GM13977 (cell line): ENCODE data around the gene CIB2.

Experiments
- DNase-seq: peaks from one replicate; pipeline ENCODE4 v3.0.0; 2012; ENCODE audit warnings: low spot score
- CTCF ChIP-seq: IDR thresholded peaks from 2 replicates; pipeline ENCODE4 v1.5.1; 2012; ENCODE audit warnings: mild to moderate bottlenecking, control low read depth; ENCODE audit not compliant: insufficient read depth; ENCODE audit errors: extremely low read depth, missing control alignments
- in situ Hi-C: fragments of 300-500 bp; cut with MboI; formaldehyde crosslinking; loops from one replicate; pipeline ENCODE4 v1.12.0; 2022; ENCODE audit warnings: low sequenced_read_pairs, low pct_unique_long_range_greater_than_20kb, mixed read lengths, inconsistent platforms; ENCODE audit not compliant: unreplicated experiment

CIB2 gene

GRCh38 chr15:78140292-78140691 is 9.0 kb upstream of the CIB2 start:
- no peak for DNase-seq
- in situ Hi-C loops = no loop called here
- no peak for TF ChIP-seq CTCF

DNA sequence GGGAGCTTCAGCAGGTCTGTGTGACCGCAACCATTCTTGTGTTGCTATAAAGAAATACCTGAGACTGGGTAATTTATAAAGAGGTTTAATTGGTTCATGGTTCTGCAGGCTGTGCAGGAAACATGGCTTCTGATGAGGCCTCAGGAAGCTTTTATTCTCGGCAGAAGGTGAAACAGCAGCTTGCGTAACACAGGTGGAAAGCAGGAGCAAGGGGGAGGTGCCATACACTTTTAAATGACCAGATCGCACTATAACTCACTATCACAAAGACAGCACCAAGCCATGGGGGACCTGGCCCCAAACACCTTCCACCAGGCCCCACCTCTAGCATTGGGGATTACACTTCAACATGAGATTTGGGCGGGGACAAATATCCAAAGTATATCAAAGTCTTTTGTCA is 8.3 kb upstream of the CIB2 start:
- in situ Hi-C loops = no loop called here
- DNase-seq = no peak
- TF ChIP-seq CTCF = no peak

DNA sequence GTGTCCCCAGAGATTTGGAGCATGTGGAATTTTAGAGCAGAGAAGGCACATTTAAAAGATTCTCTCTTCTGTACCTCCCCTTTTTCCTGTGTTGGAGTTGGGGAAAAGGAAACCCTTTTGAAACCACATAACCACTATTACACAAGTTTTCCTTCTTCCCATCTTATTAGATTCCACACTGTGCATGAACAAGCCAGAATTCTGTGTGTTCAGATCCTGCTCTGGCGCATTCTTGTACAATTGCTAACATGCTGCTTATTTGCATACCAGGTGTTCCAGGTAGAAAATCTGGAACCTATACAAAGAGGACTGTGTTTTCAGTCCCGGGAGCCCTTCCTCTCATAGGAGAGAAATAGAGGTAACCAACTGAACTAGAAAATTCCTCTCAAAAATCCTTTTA is 2.6 kb upstream of the CIB2 start:
- TF ChIP-seq CTCF = no peak
- in situ Hi-C loops = loop anchor here (5.0 kb wide), 1 partner anchor 64 kb away; no protein-coding TSS in a partner anchor
- DNase-seq = no peak

DNA sequence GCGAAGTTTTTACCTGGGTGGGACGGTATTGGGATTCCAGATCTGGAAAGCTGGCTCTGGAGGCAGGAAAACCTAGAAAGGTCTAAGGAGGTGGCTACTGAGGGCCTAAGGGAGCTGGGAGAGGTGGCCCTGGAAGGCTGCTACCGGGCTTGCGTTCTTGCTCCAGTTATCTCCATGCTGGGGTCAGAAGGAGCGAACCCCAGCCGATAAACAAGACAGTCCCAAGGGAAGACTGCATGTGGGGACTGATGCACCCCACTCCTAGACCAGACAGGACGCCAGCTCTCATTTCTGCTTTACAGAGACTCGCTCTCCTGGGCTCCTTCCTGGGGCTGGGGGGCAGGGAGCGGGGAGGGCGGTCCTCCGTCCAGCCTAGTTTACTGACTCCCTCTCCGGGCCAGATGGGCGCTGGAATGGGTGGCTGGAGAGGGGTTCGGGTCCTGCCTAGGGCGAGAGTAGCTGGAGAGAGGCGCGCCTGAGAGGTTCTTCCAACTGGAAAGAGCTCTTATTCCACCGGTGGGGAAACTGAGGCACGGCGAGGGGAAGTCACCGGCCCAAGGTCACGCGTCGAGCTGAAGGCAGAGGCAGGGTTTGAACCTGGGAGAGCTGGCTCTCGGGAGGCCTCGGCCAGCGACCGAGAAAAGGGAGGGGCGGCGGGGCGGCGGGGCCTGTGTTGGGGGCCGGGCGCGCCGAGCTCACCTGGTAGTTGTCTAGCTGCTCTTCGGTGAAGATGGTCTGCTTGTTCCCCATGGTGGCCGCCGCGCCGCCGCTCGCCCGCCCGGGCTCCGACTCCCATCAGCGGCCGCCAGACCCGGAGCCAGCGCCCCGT is 565 bp downstream of the CIB2 start:
- DNase-seq = no peak
- in situ Hi-C loops = loop anchor here (5.0 kb wide), 1 partner anchor 67 kb away; no protein-coding TSS in a partner anchor

GRCh38 chr15:78129751-78130287 is 1.4 kb downstream of the CIB2 start:
- no peak for DNase-seq
- no peak for TF ChIP-seq CTCF
- in situ Hi-C loops = loop anchor here (5.0 kb wide), 1 partner anchor 67 kb away; no protein-coding TSS in a partner anchor

More for the DNA sequence above, 565 bp downstream of the CIB2 start:
- no peak for TF ChIP-seq CTCF

- TF ChIP-seq CTCF = no peak
- no peak for DNase-seq
- in situ Hi-C loops = no loop called here
Measured at GRCh38 chr15:78129077-78129750, 2.0 kb downstream of the CIB2 start.
